DOHH2 (cell line): Measurements from ENCODE around the gene TOB1.

ENCODE experiments used
- H3F3A ChIP-seq: fragments of 200-600 bp; sonication (generic), shearing (Covaris generic); 2 replicates; pipeline ENCODE4 v1.6.0; 2016; ENCODE audit warnings: antibody characterized with exemption, mild to moderate bottlenecking; ENCODE audit not compliant: control insufficient read depth, insufficient read depth
- H3K27ac ChIP-seq: fragments of 200-600 bp; sonication (generic); 2 replicates; pipeline ENCODE4 v1.5.1; 2014; ENCODE audit warnings: low read depth, mild to moderate bottlenecking, low read length, moderate library complexity
- H3K27me3 ChIP-seq: fragments of 200-600 bp; sonication (generic); 2 replicates; pipeline ENCODE4 v1.6.1; 2014; ENCODE audit warnings: mild to moderate bottlenecking, low read length, mixed read lengths; ENCODE audit not compliant: control insufficient read depth
- H3K36me3 ChIP-seq: fragments of 200-600 bp; sonication (generic); 2 replicates; pipeline ENCODE4 v1.6.1; 2014; ENCODE audit warnings: mild to moderate bottlenecking, low read length, moderate library complexity, mixed read lengths; ENCODE audit not compliant: control insufficient read depth
- H3K4me1 ChIP-seq: fragments of 200-600 bp; sonication (generic); 2 replicates; pipeline ENCODE4 v1.6.1; 2014; ENCODE audit warnings: mild to moderate bottlenecking, low read length, mixed read lengths; ENCODE audit not compliant: control insufficient read depth
- H3K4me2 ChIP-seq: fragments of 200-600 bp; sonication (generic); 2 replicates; pipeline ENCODE4 v1.6.0; 2014; ENCODE audit warnings: mild to moderate bottlenecking, low read length, moderate library complexity
- H3K4me3 ChIP-seq: fragments of 200-600 bp; sonication (generic); 2 replicates; pipeline ENCODE4 v1.5.1; 2014; ENCODE audit warnings: mild to moderate bottlenecking, low read length, mixed read lengths
- H3K79me2 ChIP-seq: fragments of 200-600 bp; sonication (generic); 2 replicates; pipeline ENCODE4 v1.6.1; 2014; ENCODE audit warnings: mild to moderate bottlenecking, low read length, mixed read lengths; ENCODE audit not compliant: control insufficient read depth
- H3K9me2 ChIP-seq: fragments of 200-600 bp; sonication (generic); replicated peaks from 2 replicates; pipeline ENCODE4 v1.6.1; 2014; ENCODE audit warnings: mild to moderate bottlenecking, low read length, mixed read lengths; ENCODE audit not compliant: control insufficient read depth
- H3K9me3 ChIP-seq: fragments of 200-600 bp; sonication (generic); 2 replicates; pipeline ENCODE4 v1.6.1; 2014; ENCODE audit warnings: antibody characterized with exemption, low read length, mixed read lengths; ENCODE audit not compliant: control insufficient read depth, insufficient read depth
- H4K20me1 ChIP-seq: fragments of 200-600 bp; sonication (generic); 2 replicates; pipeline ENCODE4 v1.6.0; 2014; ENCODE audit warnings: low read depth, mild to moderate bottlenecking, antibody characterized with exemption, low read length, moderate library complexity; ENCODE audit not compliant: control insufficient read depth, insufficient read depth
- EZH2phosphoT487 ChIP-seq: fragments of 200-600 bp; sonication (generic); IDR thresholded peaks from 2 replicates; pipeline ENCODE4 v1.6.1; 2017; ENCODE audit warnings: borderline replicate concordance, mild to moderate bottlenecking, antibody characterized with exemption, low read length, moderate library complexity, mixed read lengths
- TF ChIP-seq, protein P1 (sequence below): fragments of 200-600 bp; sonication (generic); IDR thresholded peaks from one replicate; pipeline ENCODE4 v1.5.1; 2014; ENCODE audit warnings: antibody characterized with exemption, mild to moderate bottlenecking, low read depth, low read length; ENCODE audit not compliant: poor library complexity, severe bottlenecking

Gene TOB1

GRCh38 chr17:50892101-50892776 is 26.1 kb upstream of the TOB1 start:
- TF ChIP-seq EZH2phosphoT487: no peak
- TF ChIP-seq, protein P1, sequence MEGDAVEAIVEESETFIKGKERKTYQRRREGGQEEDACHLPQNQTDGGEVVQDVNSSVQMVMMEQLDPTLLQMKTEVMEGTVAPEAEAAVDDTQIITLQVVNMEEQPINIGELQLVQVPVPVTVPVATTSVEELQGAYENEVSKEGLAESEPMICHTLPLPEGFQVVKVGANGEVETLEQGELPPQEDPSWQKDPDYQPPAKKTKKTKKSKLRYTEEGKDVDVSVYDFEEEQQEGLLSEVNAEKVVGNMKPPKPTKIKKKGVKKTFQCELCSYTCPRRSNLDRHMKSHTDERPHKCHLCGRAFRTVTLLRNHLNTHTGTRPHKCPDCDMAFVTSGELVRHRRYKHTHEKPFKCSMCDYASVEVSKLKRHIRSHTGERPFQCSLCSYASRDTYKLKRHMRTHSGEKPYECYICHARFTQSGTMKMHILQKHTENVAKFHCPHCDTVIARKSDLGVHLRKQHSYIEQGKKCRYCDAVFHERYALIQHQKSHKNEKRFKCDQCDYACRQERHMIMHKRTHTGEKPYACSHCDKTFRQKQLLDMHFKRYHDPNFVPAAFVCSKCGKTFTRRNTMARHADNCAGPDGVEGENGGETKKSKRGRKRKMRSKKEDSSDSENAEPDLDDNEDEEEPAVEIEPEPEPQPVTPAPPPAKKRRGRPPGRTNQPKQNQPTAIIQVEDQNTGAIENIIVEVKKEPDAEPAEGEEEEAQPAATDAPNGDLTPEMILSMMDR: no peak
- no peaks in the 10 kb centered on the region for H3K36me3 ChIP-seq
- H3K4me3 ChIP-seq: no peak overlapping the region
- no peaks in the 10 kb centered on the region for H4K20me1 ChIP-seq
- no peaks in the 10 kb centered on the region for H3K79me2 ChIP-seq
- no peak overlapping the region for H3K4me2 ChIP-seq
- no peak overlapping the region for H3K27ac ChIP-seq
- H3K9me3 ChIP-seq: no peaks in the 10 kb centered on the region
- H3K9me2 ChIP-seq: no peaks in the 10 kb centered on the region
- H3K4me1 ChIP-seq: no peaks in the 10 kb centered on the region
- H3K27me3 ChIP-seq: peaks cover 5% of the 10 kb centered on the region
- H3F3A ChIP-seq: no peaks in the 10 kb centered on the region

DNA sequence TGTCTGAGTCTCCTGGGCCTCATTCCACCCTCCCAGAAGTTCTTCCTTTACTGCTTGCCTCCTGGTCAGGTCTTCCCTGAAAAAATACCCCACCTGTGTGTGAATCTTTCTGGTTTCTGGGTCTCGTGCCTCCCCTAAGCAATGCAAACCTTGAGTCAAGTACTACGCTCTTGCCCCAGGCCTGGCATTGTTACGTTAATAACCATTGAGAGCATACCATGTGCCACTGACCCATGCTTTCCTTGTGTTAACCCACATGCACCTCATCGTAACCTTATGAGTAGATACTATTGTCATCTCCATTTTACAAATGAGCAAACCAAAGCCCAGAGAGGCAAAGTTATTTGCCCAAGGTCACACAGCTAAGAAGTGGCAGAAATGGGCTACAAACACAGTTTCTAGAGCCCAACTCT is 25.4 kb upstream of the TOB1 start:
- Histone ChIP-seq H3K4me3 (no peak overlapping the region), H3K4me2 (no peak overlapping the region), H4K20me1 (no peaks in the 10 kb centered on the region), H3K9me3 (no peaks in the 10 kb centered on the region), H3K27ac (no peak overlapping the region), H3K9me2 (no peaks in the 10 kb centered on the region), H3F3A (no peaks in the 10 kb centered on the region), H3K79me2 (no peaks in the 10 kb centered on the region), H3K36me3 (no peaks in the 10 kb centered on the region), H3K27me3 (peaks cover 5% of the 10 kb centered on the region), H3K4me1 (no peaks in the 10 kb centered on the region)
- TF ChIP-seq, protein P1: no peak
- no peak for TF ChIP-seq EZH2phosphoT487

DNA sequence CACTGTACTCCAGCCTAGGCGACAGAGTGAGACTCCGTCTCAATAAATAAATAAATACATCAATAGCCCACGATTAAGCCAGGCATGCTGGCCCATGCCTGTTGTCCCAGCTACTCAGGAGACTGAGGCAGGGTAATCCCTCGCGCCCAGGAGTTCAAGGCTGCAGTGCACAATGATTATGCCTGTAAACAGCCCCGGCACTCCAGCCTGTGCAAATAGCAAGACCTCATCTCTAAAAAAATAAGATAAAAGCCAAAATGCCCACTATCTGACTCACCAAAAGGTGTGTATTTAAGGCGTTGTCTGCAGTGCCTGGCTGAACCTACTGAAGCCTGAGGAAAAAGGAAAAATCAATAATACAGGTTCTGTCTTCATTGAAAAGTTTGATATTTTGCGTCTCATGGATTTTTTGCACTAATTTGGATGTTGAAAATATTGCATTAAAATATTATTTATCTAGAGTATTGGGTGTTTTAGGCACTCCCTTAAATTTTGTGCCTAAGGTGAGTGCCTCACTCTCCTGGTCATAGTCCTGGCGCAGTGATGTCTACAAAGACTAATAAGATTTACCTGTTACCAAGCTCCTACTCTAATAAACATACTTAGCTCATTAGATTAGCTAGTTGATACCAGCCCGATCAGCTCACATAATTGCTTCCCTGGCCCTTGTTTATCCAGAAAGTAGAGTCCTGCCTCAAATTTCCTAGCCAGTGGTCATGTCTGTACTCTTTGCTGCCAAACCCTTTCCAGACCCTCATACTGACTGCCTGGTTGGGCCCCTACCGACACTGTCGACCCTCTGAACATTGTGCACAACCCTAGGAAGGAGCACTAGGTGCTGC is 24.7 kb upstream of the TOB1 start:
- TF ChIP-seq EZH2phosphoT487: no peak
- TF ChIP-seq, protein P1: no peak
- Histone ChIP-seq H3K36me3 (no peaks in the 10 kb centered on the region), H3K4me3 (no peak overlapping the region), H3K27ac (no peak overlapping the region), H3K79me2 (no peaks in the 10 kb centered on the region), H3K27me3 (peaks cover 5% of the 10 kb centered on the region), H3F3A (no peaks in the 10 kb centered on the region), H3K4me2 (no peak overlapping the region), H4K20me1 (no peaks in the 10 kb centered on the region), H3K9me2 (no peaks in the 10 kb centered on the region), H3K9me3 (no peaks in the 10 kb centered on the region), H3K4me1 (no peaks in the 10 kb centered on the region)
